ENCODE results near the gene B3GNT2.

The B3GNT2 gene

GRCh38 chr2:62254424-62255266, 58.7 kb downstream of the B3GNT2 start:
- Histone ChIP-seq H2AK5ac (ENCODE audit: low read length) (no peak overlapping the region), H2BK5ac (ENCODE audit: low read depth, low read length, poor library complexity) (no peak overlapping the region), H3K23ac (ENCODE audit: low read length) (no peak overlapping the region), H3K27me3 (ENCODE audit: insufficient read depth, low read length) (no peaks in the 10 kb centered on the region), H3K27ac (ENCODE audit: low read depth, low read length) (peak overlapping the region; percentile 37), H3K9ac (ENCODE audit: low read length) (no peak overlapping the region), H3K4me3 (ENCODE audit: low read depth, low read length) (no peak overlapping the region), H3K9me3 (ENCODE audit: insufficient read depth, low read depth, low read length) (peaks cover 4% of the 10 kb centered on the region), H4K12ac (ENCODE audit: low read depth, low read length) (no peak overlapping the region), H3K14ac (ENCODE audit: low read length) (no peak overlapping the region), H3K36me3 (ENCODE audit: control insufficient read depth in 1 of 2, insufficient read depth in 2 of 2, low read length in 2 of 2) (no peaks in the 10 kb centered on the region), H3K4me1 (ENCODE audit: control insufficient read depth in 1 of 2, insufficient read depth in 2 of 2, low read length in 2 of 2) (peaks cover 3 to 8% of the 10 kb centered on the region in 2 experiments), H3K79me1 (ENCODE audit: low read length) (no peaks in the 10 kb centered on the region), H2BK12ac (ENCODE audit: low read length) (no peak overlapping the region), H3K18ac (ENCODE audit: low read length) (no peak overlapping the region), H4K91ac (ENCODE audit: low read depth, low read length) (no peak overlapping the region), H3K4me2 (ENCODE audit: low read length) (no peak overlapping the region), H2BK120ac (ENCODE audit: insufficient read depth, low read length, poor library complexity) (no peak overlapping the region), H2AFZ (ENCODE audit: insufficient read depth, low read length, poor library complexity) (no peak overlapping the region), H4K8ac (ENCODE audit: low read depth, low read length) (no peak overlapping the region), H3K4ac (ENCODE audit: low read depth, low read length) (no peak overlapping the region), H3K79me2 (ENCODE audit: control insufficient read depth, insufficient read depth, low read length, poor library complexity) (no peaks in the 10 kb centered on the region)
- no CpG with 5 or more reads among the region's 1 CpG for WGBS (ENCODE audit: extremely low coverage, insufficient coverage, insufficient read length)
- DNase-seq: peak; percentile 11 to 63

- Histone ChIP-seq H3K36me3 (ENCODE audit: control insufficient read depth in 1 of 2, insufficient read depth in 2 of 2, low read length in 2 of 2) (no peaks in the 10 kb centered on the region), H3K27ac (ENCODE audit: low read depth, low read length) (no peak overlapping the region), H3K4ac (ENCODE audit: low read depth, low read length) (no peak overlapping the region), H3K14ac (ENCODE audit: low read length) (no peak overlapping the region), H3K4me2 (ENCODE audit: low read length) (no peak overlapping the region), H4K91ac (ENCODE audit: low read depth, low read length) (no peak overlapping the region), H3K9ac (ENCODE audit: low read length) (no peak overlapping the region), H3K4me3 (ENCODE audit: low read depth, low read length) (no peak overlapping the region), H2AK5ac (ENCODE audit: low read length) (no peak overlapping the region), H2BK12ac (ENCODE audit: low read length) (no peak overlapping the region), H3K23ac (ENCODE audit: low read length) (no peak overlapping the region), H2BK120ac (ENCODE audit: insufficient read depth, low read length, poor library complexity) (no peak overlapping the region), H2BK5ac (ENCODE audit: low read depth, low read length, poor library complexity) (no peak overlapping the region), H4K8ac (ENCODE audit: low read depth, low read length) (no peak overlapping the region), H3K9me3 (ENCODE audit: insufficient read depth, low read depth, low read length) (peaks cover 4% of the 10 kb centered on the region), H3K79me1 (ENCODE audit: low read length) (no peaks in the 10 kb centered on the region), H2AFZ (ENCODE audit: insufficient read depth, low read length, poor library complexity) (no peak overlapping the region), H3K79me2 (ENCODE audit: control insufficient read depth, insufficient read depth, low read length, poor library complexity) (no peaks in the 10 kb centered on the region), H3K18ac (ENCODE audit: low read length) (no peak overlapping the region), H4K12ac (ENCODE audit: low read depth, low read length) (no peak overlapping the region), H3K27me3 (ENCODE audit: insufficient read depth, low read length) (no peaks in the 10 kb centered on the region), H3K4me1 (ENCODE audit: control insufficient read depth in 1 of 2, insufficient read depth in 2 of 2, low read length in 2 of 2) (peaks cover 3 to 6% of the 10 kb centered on the region in 2 experiments)
- no CpG with 5 or more reads among the region's 4 CpGs for WGBS (ENCODE audit: extremely low coverage, insufficient coverage, insufficient read length)
- DNase-seq: no peak
Observed at GRCh38 chr2:62257466-62257865, 61.6 kb downstream of the B3GNT2 start.

- H2BK5ac ChIP-seq (ENCODE audit: low read depth, low read length, poor library complexity): no peak overlapping the region
- no peak overlapping the region for H3K4me3 ChIP-seq (ENCODE audit: low read depth, low read length)
Observed at GRCh38 chr2:62263076-62263715, 67.3 kb downstream of the B3GNT2 start.

GRCh38 chr2:62264186-62264585, 68.3 kb downstream of the B3GNT2 start:
- Histone ChIP-seq H2BK12ac (ENCODE audit: low read length) (no peak overlapping the region), H2AFZ (ENCODE audit: insufficient read depth, low read length, poor library complexity) (no peak overlapping the region), H3K4me1 (ENCODE audit: control insufficient read depth in 1 of 2, insufficient read depth in 2 of 2, low read length in 2 of 2) (peaks cover 5 to 7% of the 10 kb centered on the region in 2 experiments), H3K79me1 (ENCODE audit: low read length) (peaks cover 5% of the 10 kb centered on the region), H3K4me2 (ENCODE audit: low read length) (no peak overlapping the region), H3K18ac (ENCODE audit: low read length) (no peak overlapping the region), H4K8ac (ENCODE audit: low read depth, low read length) (no peak overlapping the region), H3K79me2 (ENCODE audit: control insufficient read depth, insufficient read depth, low read length, poor library complexity) (no peaks in the 10 kb centered on the region), H3K14ac (ENCODE audit: low read length) (no peak overlapping the region), H4K12ac (ENCODE audit: low read depth, low read length) (no peak overlapping the region), H2BK120ac (ENCODE audit: insufficient read depth, low read length, poor library complexity) (peak overlapping the region; percentile 21), H3K27ac (ENCODE audit: low read depth, low read length) (no peak overlapping the region), H3K23ac (ENCODE audit: low read length) (no peak overlapping the region), H3K9ac (ENCODE audit: low read length) (no peak overlapping the region), H3K27me3 (ENCODE audit: insufficient read depth, low read length) (no peaks in the 10 kb centered on the region), H3K4me3 (ENCODE audit: low read depth, low read length) (no peak overlapping the region), H3K36me3 (ENCODE audit: control insufficient read depth in 1 of 2, insufficient read depth in 2 of 2, low read length in 2 of 2) (no peaks in the 10 kb centered on the region), H4K91ac (ENCODE audit: low read depth, low read length) (no peak overlapping the region), H3K9me3 (ENCODE audit: insufficient read depth, low read depth, low read length) (no peaks in the 10 kb centered on the region), H3K4ac (ENCODE audit: low read depth, low read length) (no peak overlapping the region), H2AK5ac (ENCODE audit: low read length) (no peak overlapping the region), H2BK5ac (ENCODE audit: low read depth, low read length, poor library complexity) (no peak overlapping the region)
- no CpG with 5 or more reads among the region's 3 CpGs for WGBS (ENCODE audit: extremely low coverage, insufficient coverage, insufficient read length)
- DNase-seq: peak in 1 of 2 donors; percentile 50

More at GRCh38 chr2:62263076-62263715, 67.3 kb downstream of the B3GNT2 start:
- Histone ChIP-seq H3K9me3 (ENCODE audit: insufficient read depth, low read depth, low read length) (no peaks in the 10 kb centered on the region), H2BK120ac (ENCODE audit: insufficient read depth, low read length, poor library complexity) (no peak overlapping the region), H4K91ac (ENCODE audit: low read depth, low read length) (no peak overlapping the region), H3K18ac (ENCODE audit: low read length) (no peak overlapping the region), H2BK12ac (ENCODE audit: low read length) (no peak overlapping the region), H3K27me3 (ENCODE audit: insufficient read depth, low read length) (no peaks in the 10 kb centered on the region), H3K4ac (ENCODE audit: low read depth, low read length) (no peak overlapping the region), H3K79me2 (ENCODE audit: control insufficient read depth, insufficient read depth, low read length, poor library complexity) (no peaks in the 10 kb centered on the region), H2AFZ (ENCODE audit: insufficient read depth, low read length, poor library complexity) (no peak overlapping the region), H3K79me1 (ENCODE audit: low read length) (peaks cover 5% of the 10 kb centered on the region), H3K23ac (ENCODE audit: low read length) (no peak overlapping the region), H2AK5ac (ENCODE audit: low read length) (no peak overlapping the region), H3K4me2 (ENCODE audit: low read length) (no peak overlapping the region), H3K14ac (ENCODE audit: low read length) (no peak overlapping the region), H3K36me3 (ENCODE audit: control insufficient read depth in 1 of 2, insufficient read depth in 2 of 2, low read length in 2 of 2) (no peaks in the 10 kb centered on the region), H4K8ac (ENCODE audit: low read depth, low read length) (no peak overlapping the region), H3K27ac (ENCODE audit: low read depth, low read length) (no peak overlapping the region), H4K12ac (ENCODE audit: low read depth, low read length) (no peak overlapping the region), H3K9ac (ENCODE audit: low read length) (no peak overlapping the region), H3K4me1 (ENCODE audit: control insufficient read depth in 1 of 2, insufficient read depth in 2 of 2, low read length in 2 of 2) (peaks cover 5 to 7% of the 10 kb centered on the region in 2 experiments)
- no peak for DNase-seq
- 100% methylated on average over 2 of the region's 6 CpGs for WGBS (ENCODE audit: extremely low coverage, insufficient coverage, insufficient read length)
